Loucy (cell line): ENCODE measurements around the gene CD276.

ENCODE experiments used
- H2AFZ ChIP-seq: fragments of 200-600 bp; sonication (generic); 2 replicates; pipeline ENCODE4 v1.6.0; 2016; ENCODE audit warnings: antibody characterized with exemption, mild to moderate bottlenecking, low read length, moderate library complexity
- H3F3A ChIP-seq: fragments of 200-600 bp; 2 replicates; pipeline ENCODE4 v1.6.0; 2016; ENCODE audit warnings: antibody characterized with exemption, low read depth, mild to moderate bottlenecking
- H3K27me3 ChIP-seq: fragments of 200-600 bp; sonication (generic); 2 replicates; pipeline ENCODE4 v1.6.1; 2014; ENCODE audit warnings: low read length, mild to moderate bottlenecking; ENCODE audit not compliant: insufficient read depth, poor library complexity, severe bottlenecking
- H3K36me3 ChIP-seq: fragments of 200-600 bp; sonication (generic); 2 replicates; pipeline ENCODE4 v1.6.1; 2016; ENCODE audit warnings: low read length; ENCODE audit not compliant: insufficient read depth
- H3K4me1 ChIP-seq: fragments of 200-600 bp; sonication (generic); 2 replicates; pipeline ENCODE4 v1.5.1; 2014; ENCODE audit warnings: low read length, mild to moderate bottlenecking; ENCODE audit not compliant: insufficient read depth, poor library complexity, severe bottlenecking
- H3K4me2 ChIP-seq: fragments of 200-600 bp; sonication (generic); 2 replicates; pipeline ENCODE4 v1.6.0; 2014; ENCODE audit warnings: antibody characterized with exemption, low read length, low read depth, mild to moderate bottlenecking; ENCODE audit not compliant: poor library complexity, severe bottlenecking
- H3K4me3 ChIP-seq: fragments of 200-600 bp; sonication (generic); 2 replicates; pipeline ENCODE4 v1.5.1; 2014; ENCODE audit warnings: low read length, mild to moderate bottlenecking, mixed read lengths; ENCODE audit not compliant: poor library complexity, severe bottlenecking
- H3K79me2 ChIP-seq: fragments of 200-600 bp; sonication (generic); 2 replicates; pipeline ENCODE4 v1.6.1; 2014; ENCODE audit warnings: low read length; ENCODE audit not compliant: insufficient read depth
- H3K9ac ChIP-seq: fragments of 200-600 bp; sonication (generic); 2 replicates; pipeline ENCODE4 v1.6.0; 2014; ENCODE audit warnings: mild to moderate bottlenecking, low read depth, low read length, moderate library complexity; ENCODE audit not compliant: poor library complexity, severe bottlenecking
- H3K9me2 ChIP-seq: fragments of 200-600 bp; sonication (generic); replicated peaks from 2 replicates; pipeline ENCODE4 v1.6.1; 2016; ENCODE audit warnings: low read depth, low read length, mixed read lengths
- H3K9me3 ChIP-seq: fragments of 200-600 bp; sonication (generic); 2 replicates; pipeline ENCODE4 v1.6.1; 2014; ENCODE audit warnings: mild to moderate bottlenecking, antibody characterized with exemption, low read length, low read depth; ENCODE audit not compliant: insufficient read depth
- H4K20me1 ChIP-seq: fragments of 200-600 bp; sonication (generic); 2 replicates; pipeline ENCODE4 v1.6.0; 2014; ENCODE audit warnings: antibody characterized with exemption, low read length, mild to moderate bottlenecking; ENCODE audit not compliant: insufficient read depth, poor library complexity, severe bottlenecking
- EZH2phosphoT487 ChIP-seq: fragments of 200-600 bp; IDR thresholded peaks from 2 replicates; pipeline ENCODE4 v1.6.1; 2018; ENCODE audit warnings: antibody characterized with exemption, mild to moderate bottlenecking, moderate library complexity, borderline replicate concordance
- TF ChIP-seq, protein P1 (sequence below): fragments of 200-600 bp; sonication (generic); conservative IDR thresholded peaks from 2 replicates; pipeline ENCODE4 v1.5.1; 2014; ENCODE audit warnings: mild to moderate bottlenecking, antibody characterized with exemption, low read length

Gene CD276

DNA sequence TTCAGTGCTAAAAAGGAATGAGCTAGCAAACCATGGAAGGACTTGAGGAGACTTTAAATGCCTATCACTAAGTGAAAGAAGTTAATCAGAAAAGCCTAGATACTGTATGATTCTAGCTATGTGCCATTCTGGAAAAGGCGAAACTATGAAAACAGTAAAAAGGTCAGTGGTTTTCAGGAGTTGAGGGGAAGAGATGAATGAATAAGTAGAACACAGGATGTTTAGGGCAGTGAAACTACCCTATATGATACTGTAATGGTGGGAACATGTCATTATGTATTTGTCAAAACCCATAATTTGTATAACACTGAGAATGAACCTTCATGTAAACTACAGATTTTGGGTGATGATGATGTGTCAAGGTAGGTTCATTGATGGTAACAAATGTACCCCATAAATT is 9.6 kb upstream of the CD276 start:
- no peak overlapping the region for H3K4me3 ChIP-seq

GRCh38 chr15:73677146-73677607 is 7.0 kb upstream of the CD276 start:
- H4K20me1 ChIP-seq: no peaks in the 10 kb centered on the region
- no peaks in the 10 kb centered on the region for H3K4me1 ChIP-seq
- H3K9ac ChIP-seq: no peak overlapping the region
- H3K9me3 ChIP-seq: no peaks in the 10 kb centered on the region
- TF ChIP-seq, protein P1, sequence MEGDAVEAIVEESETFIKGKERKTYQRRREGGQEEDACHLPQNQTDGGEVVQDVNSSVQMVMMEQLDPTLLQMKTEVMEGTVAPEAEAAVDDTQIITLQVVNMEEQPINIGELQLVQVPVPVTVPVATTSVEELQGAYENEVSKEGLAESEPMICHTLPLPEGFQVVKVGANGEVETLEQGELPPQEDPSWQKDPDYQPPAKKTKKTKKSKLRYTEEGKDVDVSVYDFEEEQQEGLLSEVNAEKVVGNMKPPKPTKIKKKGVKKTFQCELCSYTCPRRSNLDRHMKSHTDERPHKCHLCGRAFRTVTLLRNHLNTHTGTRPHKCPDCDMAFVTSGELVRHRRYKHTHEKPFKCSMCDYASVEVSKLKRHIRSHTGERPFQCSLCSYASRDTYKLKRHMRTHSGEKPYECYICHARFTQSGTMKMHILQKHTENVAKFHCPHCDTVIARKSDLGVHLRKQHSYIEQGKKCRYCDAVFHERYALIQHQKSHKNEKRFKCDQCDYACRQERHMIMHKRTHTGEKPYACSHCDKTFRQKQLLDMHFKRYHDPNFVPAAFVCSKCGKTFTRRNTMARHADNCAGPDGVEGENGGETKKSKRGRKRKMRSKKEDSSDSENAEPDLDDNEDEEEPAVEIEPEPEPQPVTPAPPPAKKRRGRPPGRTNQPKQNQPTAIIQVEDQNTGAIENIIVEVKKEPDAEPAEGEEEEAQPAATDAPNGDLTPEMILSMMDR: peak; percentile 88
- TF ChIP-seq EZH2phosphoT487: no peak
- no peaks in the 10 kb centered on the region for H3K27me3 ChIP-seq
- H3K4me2 ChIP-seq: no peak overlapping the region
- no peaks in the 10 kb centered on the region for H3K36me3 ChIP-seq
- H3K4me3 ChIP-seq: no peak overlapping the region
- no peaks in the 10 kb centered on the region for H3K79me2 ChIP-seq
- no peaks in the 10 kb centered on the region for H3F3A ChIP-seq
- no peaks in the 10 kb centered on the region for H3K9me2 ChIP-seq
- no peak overlapping the region for H2AFZ ChIP-seq

More for the DNA sequence above, 9.6 kb upstream of the CD276 start:
- no peaks in the 10 kb centered on the region for H3K9me2 ChIP-seq
- no peaks in the 10 kb centered on the region for H3K4me1 ChIP-seq
- no peaks in the 10 kb centered on the region for H3K27me3 ChIP-seq
- H3K9me3 ChIP-seq: no peaks in the 10 kb centered on the region
- no peak overlapping the region for H3K9ac ChIP-seq
- no peak overlapping the region for H2AFZ ChIP-seq
- H3K36me3 ChIP-seq: no peaks in the 10 kb centered on the region
- no peak overlapping the region for H3K4me2 ChIP-seq
- H3F3A ChIP-seq: no peaks in the 10 kb centered on the region
- H4K20me1 ChIP-seq: no peaks in the 10 kb centered on the region
- H3K79me2 ChIP-seq: no peaks in the 10 kb centered on the region
- no peak for TF ChIP-seq EZH2phosphoT487
- TF ChIP-seq, protein P1: no peak

GRCh38 chr15:73677733-73678132 is 6.5 kb upstream of the CD276 start:
- Histone ChIP-seq H3K9me2 (no peaks in the 10 kb centered on the region), H3K79me2 (no peaks in the 10 kb centered on the region), H3K9me3 (no peaks in the 10 kb centered on the region), H2AFZ (no peak overlapping the region), H4K20me1 (no peaks in the 10 kb centered on the region), H3K4me1 (no peaks in the 10 kb centered on the region), H3K36me3 (no peaks in the 10 kb centered on the region), H3F3A (no peaks in the 10 kb centered on the region), H3K4me2 (no peak overlapping the region), H3K27me3 (no peaks in the 10 kb centered on the region), H3K9ac (no peak overlapping the region), H3K4me3 (no peak overlapping the region)
- TF ChIP-seq, protein P1: no peak
- TF ChIP-seq EZH2phosphoT487: no peak
